Peyer's patch (tissue), 4 donors: ENCODE measurements around the gene SPATA6L.

ENCODE experiments used
- POLR2A ChIP-seq, 2 donors: fragments of 450-650 bp; IDR thresholded peaks; one replicate each; pipeline ENCODE4 v1.5.1; 2017; ENCODE audit warnings: antibody characterized with exemption in 2 of 2, mild to moderate bottlenecking in 2 of 2, moderate library complexity in 2 of 2
- TF ChIP-seq, protein P1 (sequence below), 6 experiments: fragments of 450-650 bp in 4 of 6; fragments of 200-600 bp in 2 of 6; sonication (generic) in 1 of 6; IDR thresholded peaks; one replicate each; pipeline ENCODE4 v1.5.1; 2017 to 2019; ENCODE audit warnings: antibody characterized with exemption in 6 of 6, mild to moderate bottlenecking in 3 of 6, moderate library complexity in 1 of 6

DNA sequence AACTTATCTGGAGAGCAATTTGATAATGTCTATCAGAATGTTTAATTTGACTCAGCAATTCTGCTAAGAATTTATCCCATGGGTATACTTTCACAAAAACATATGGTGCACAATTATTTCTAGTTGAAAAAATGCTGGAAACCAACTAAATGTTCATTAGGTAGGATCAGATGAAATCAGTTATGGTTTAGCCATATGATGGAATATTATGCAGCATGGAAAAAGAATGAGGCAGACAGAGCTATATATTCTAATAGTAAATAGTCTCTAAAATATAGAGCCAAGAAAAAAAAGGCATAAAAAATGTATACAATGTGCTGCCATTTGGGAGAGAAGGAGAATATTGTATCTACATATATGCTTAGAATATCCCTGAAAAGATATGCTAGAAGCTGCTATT is 3.6 kb upstream of the SPATA6L start:
- TF ChIP-seq, protein P1, sequence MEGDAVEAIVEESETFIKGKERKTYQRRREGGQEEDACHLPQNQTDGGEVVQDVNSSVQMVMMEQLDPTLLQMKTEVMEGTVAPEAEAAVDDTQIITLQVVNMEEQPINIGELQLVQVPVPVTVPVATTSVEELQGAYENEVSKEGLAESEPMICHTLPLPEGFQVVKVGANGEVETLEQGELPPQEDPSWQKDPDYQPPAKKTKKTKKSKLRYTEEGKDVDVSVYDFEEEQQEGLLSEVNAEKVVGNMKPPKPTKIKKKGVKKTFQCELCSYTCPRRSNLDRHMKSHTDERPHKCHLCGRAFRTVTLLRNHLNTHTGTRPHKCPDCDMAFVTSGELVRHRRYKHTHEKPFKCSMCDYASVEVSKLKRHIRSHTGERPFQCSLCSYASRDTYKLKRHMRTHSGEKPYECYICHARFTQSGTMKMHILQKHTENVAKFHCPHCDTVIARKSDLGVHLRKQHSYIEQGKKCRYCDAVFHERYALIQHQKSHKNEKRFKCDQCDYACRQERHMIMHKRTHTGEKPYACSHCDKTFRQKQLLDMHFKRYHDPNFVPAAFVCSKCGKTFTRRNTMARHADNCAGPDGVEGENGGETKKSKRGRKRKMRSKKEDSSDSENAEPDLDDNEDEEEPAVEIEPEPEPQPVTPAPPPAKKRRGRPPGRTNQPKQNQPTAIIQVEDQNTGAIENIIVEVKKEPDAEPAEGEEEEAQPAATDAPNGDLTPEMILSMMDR (IDR thresholded peaks at IDR 0.05): no peak
- no peak for TF ChIP-seq POLR2A (IDR thresholded peaks at IDR 0.05)
